Liver (tissue), 9 donors: ENCODE results near the gene RABEP1. TPM values are rescaled to one million over a fixed set of nuclear protein-coding genes. Genes with fewer than 3 reads are reported as not detected.

Experiments used
- DNase-seq: peaks from one replicate; pipeline ENCODE4 v3.0.0-alpha.2; 2017; ENCODE audit warnings: low spot score
- H3K27ac ChIP-seq, 2 donors: one replicate each; pipeline ENCODE4 v1.7.0; 2013; ENCODE audit warnings: inconsistent platforms in 2 of 2, low read length in 2 of 2, control low read depth in 1 of 2, low read depth in 1 of 2, mild to moderate bottlenecking in 1 of 2
- H3K27me3 ChIP-seq, 4 donors: one replicate each; pipeline versions ENCODE4 v1.6.1 to v1.7.0; 2013; ENCODE audit warnings: low read length in 3 of 4, inconsistent platforms in 1 of 4, mild to moderate bottlenecking in 1 of 4, moderate library complexity in 1 of 4; ENCODE audit not compliant: control insufficient read depth in 4 of 4, insufficient read depth in 4 of 4
- H3K36me3 ChIP-seq, 4 donors: one replicate each; pipeline versions ENCODE4 v1.6.1 to v1.7.0; 2013; ENCODE audit warnings: low read length in 3 of 4, mild to moderate bottlenecking in 3 of 4, low read depth in 1 of 4, moderate library complexity in 1 of 4; ENCODE audit not compliant: control insufficient read depth in 4 of 4, insufficient read depth in 3 of 4
- H3K4me1 ChIP-seq, 4 donors: one replicate each; pipeline versions ENCODE4 v1.6.1 to v1.7.0; 2013; ENCODE audit warnings: low read length in 3 of 4, mild to moderate bottlenecking in 3 of 4, moderate library complexity in 1 of 4; ENCODE audit not compliant: control insufficient read depth in 4 of 4, insufficient read depth in 4 of 4
- H3K4me3 ChIP-seq, 3 donors: one replicate each; pipeline versions ENCODE4 v1.6.1 to v1.7.0; 2013; ENCODE audit warnings: low read length in 3 of 3, control low read depth in 1 of 3, low read depth in 1 of 3, mild to moderate bottlenecking in 1 of 3
- H3K9ac ChIP-seq, 2 donors: one replicate each; pipeline ENCODE4 v1.7.0; 2013; ENCODE audit warnings: low read length in 2 of 2, mild to moderate bottlenecking in 2 of 2, moderate library complexity in 2 of 2, control low read depth in 1 of 2, low read depth in 1 of 2
- H3K9me3 ChIP-seq, 4 donors: one replicate each; pipeline versions ENCODE4 v1.6.1 to v1.7.0; 2013; ENCODE audit warnings: low read length in 3 of 4; ENCODE audit not compliant: control insufficient read depth in 4 of 4
- CTCF ChIP-seq: fragments of 150-350 bp; IDR thresholded peaks from 2 replicates; pipeline ENCODE4 v1.5.1; 2017; ENCODE audit warnings: improper control_type of control experiment, low read depth, low read length; ENCODE audit not compliant: missing input control
- EGR1 ChIP-seq, 2 donors: IDR thresholded peaks; 2 replicates each; pipeline ENCODE4 v1.6.1; 2016 to 2018; ENCODE audit warnings: antibody characterized with exemption in 2 of 2, low read depth in 2 of 2
- FOXA1 ChIP-seq: IDR thresholded peaks from 2 replicates; pipeline ENCODE4 v1.6.1; 2016; ENCODE audit warnings: antibody characterized with exemption
- GABPA ChIP-seq, 2 donors: IDR thresholded peaks in 1 of 2; conservative IDR thresholded peaks in 1 of 2; 2 replicates each; pipeline ENCODE4 v1.6.1; 2016; ENCODE audit warnings: antibody characterized with exemption in 2 of 2, mild to moderate bottlenecking in 1 of 2, moderate library complexity in 1 of 2
- HNF4G ChIP-seq: IDR thresholded peaks from 2 replicates; pipeline ENCODE4 v1.6.1; 2016; ENCODE audit warnings: antibody characterized with exemption
- NR2F2 ChIP-seq: IDR thresholded peaks from 2 replicates; pipeline ENCODE4 v1.6.1; 2016; ENCODE audit warnings: antibody characterized with exemption
- RAD21 ChIP-seq, 2 donors: IDR thresholded peaks; 2 replicates each; pipeline ENCODE4 v1.6.1; 2016; ENCODE audit warnings: antibody characterized with exemption in 2 of 2, mild to moderate bottlenecking in 2 of 2
- RXRA ChIP-seq, 2 donors: IDR thresholded peaks; 2 replicates each; pipeline ENCODE4 v1.6.1; 2017 to 2018; ENCODE audit warnings: antibody characterized with exemption in 2 of 2, mild to moderate bottlenecking in 1 of 2
- SP1 ChIP-seq: IDR thresholded peaks from 2 replicates; pipeline ENCODE4 v1.6.1; 2018; ENCODE audit warnings: antibody characterized with exemption, mild to moderate bottlenecking
- ZBTB33 ChIP-seq: IDR thresholded peaks from 2 replicates; pipeline ENCODE4 v1.6.1; 2016; ENCODE audit warnings: antibody characterized with exemption
- WGBS: extraction: QIAGEN DNeasy Blood & Tissue Kit; methylation state at CpG from one replicate; pipeline ENCODE4 v1.1.7; 2013; 5-methylcytosine and 5-hydroxymethylcytosine counted together
- polyA plus RNA-seq, 2 donors: library from polyadenylated mRNA; stranded (reverse) in 1 of 2; unstranded in 1 of 2; fragments of 200-250 nt in 1 of 2; fragments of >200 nt in 1 of 2; fragmentation: Nextera tagmentation in 1 of 2; extraction: Ambion mirVana in 1 of 2; gene quantifications; one replicate each; pipeline versions ENCODE4 v1.2.1 to v1.2.3, GENCODE V29; 2013 to 2015
- total RNA-seq, 2 donors: library from RNA; depleted of rRNA; stranded (reverse); fragments of >200 nt; gene quantifications; one replicate each; pipeline ENCODE4 v1.2.3, GENCODE V29; 2014
- TF ChIP-seq, protein P1 (sequence below): IDR thresholded peaks from 2 replicates; pipeline ENCODE4 v1.6.1; 2016; ENCODE audit warnings: antibody characterized with exemption, mild to moderate bottlenecking
- donor health status: healthy.
- donor health status: healthy.
- donor health status: healthy.
- donor health status: healthy.
- donor health status: healthy.

Gene RABEP1
- total and polyA plus RNA-seq, 4 donors, result 13.3 to 26.6 (median 20.6) TPM

GRCh38 chr17:5272322-5272721 lies 9.8 kb upstream of the RABEP1 start:
- H3K27me3 ChIP-seq, result no peaks in the 10 kb centered on the region
- no peak overlapping the region for H3K4me3 ChIP-seq
- 84% methylated on average over 6 of the region's 6 CpGs for WGBS
- no peak for DNase-seq
- H3K9me3 ChIP-seq, result no peaks in the 10 kb centered on the region
- TF ChIP-seq RXRA (IDR thresholded peaks at IDR 0.05), result no peak
- no peak for TF ChIP-seq RAD21 (IDR thresholded peaks at IDR 0.05)
- TF ChIP-seq GABPA (IDR thresholded peaks at IDR 0.05 in 1 of 2, conservative IDR thresholded peaks at IDR 0.05 in 1 of 2), result no peak
- TF ChIP-seq SP1, result no peak
- no peak for TF ChIP-seq EGR1 (IDR thresholded peaks at IDR 0.05; ENCODE audit: low read depth in 2 of 2)
- TF ChIP-seq FOXA1, result no peak
- TF ChIP-seq, protein P1, sequence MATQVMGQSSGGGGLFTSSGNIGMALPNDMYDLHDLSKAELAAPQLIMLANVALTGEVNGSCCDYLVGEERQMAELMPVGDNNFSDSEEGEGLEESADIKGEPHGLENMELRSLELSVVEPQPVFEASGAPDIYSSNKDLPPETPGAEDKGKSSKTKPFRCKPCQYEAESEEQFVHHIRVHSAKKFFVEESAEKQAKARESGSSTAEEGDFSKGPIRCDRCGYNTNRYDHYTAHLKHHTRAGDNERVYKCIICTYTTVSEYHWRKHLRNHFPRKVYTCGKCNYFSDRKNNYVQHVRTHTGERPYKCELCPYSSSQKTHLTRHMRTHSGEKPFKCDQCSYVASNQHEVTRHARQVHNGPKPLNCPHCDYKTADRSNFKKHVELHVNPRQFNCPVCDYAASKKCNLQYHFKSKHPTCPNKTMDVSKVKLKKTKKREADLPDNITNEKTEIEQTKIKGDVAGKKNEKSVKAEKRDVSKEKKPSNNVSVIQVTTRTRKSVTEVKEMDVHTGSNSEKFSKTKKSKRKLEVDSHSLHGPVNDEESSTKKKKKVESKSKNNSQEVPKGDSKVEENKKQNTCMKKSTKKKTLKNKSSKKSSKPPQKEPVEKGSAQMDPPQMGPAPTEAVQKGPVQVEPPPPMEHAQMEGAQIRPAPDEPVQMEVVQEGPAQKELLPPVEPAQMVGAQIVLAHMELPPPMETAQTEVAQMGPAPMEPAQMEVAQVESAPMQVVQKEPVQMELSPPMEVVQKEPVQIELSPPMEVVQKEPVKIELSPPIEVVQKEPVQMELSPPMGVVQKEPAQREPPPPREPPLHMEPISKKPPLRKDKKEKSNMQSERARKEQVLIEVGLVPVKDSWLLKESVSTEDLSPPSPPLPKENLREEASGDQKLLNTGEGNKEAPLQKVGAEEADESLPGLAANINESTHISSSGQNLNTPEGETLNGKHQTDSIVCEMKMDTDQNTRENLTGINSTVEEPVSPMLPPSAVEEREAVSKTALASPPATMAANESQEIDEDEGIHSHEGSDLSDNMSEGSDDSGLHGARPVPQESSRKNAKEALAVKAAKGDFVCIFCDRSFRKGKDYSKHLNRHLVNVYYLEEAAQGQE, result no peak
- no peak for TF ChIP-seq NR2F2
- no peak for TF ChIP-seq ZBTB33
- no peak for TF ChIP-seq HNF4G
- no peak for TF ChIP-seq CTCF
- no peak overlapping the region for H3K27ac ChIP-seq
- no peak overlapping the region for H3K9ac ChIP-seq
- peaks cover 0 to 4% (median 0%) of the 10 kb centered on the region in 4 donors for H3K4me1 ChIP-seq
- no peaks in the 10 kb centered on the region for H3K36me3 ChIP-seq

DNA sequence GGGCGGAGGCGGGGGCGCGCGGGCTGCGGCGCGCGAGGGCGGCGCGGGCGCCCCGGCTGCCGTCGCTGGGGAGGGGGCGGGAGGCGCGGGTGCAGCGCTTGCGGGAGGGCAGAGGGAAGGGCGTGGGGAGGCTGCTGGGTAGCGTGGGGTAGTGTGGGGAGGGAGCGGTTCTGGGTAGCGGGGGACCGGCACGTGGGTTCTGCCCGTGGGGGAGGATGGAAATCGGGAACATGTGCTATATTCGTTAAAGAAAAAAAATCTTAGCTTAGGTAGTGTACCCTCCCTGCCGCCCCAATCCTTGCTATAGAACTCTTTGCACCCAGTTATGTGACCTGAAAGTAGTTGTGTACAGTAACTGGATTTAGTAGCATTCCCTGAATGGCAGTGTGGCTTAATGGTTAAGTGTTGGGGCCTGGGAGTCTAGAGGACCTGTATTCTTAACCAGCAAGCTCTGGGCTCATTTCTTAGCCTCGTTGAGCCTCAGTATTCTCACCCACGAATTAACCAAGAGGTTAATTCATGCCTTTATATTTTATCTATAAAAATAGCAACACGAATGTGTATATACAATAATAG lies 646 bp downstream of the RABEP1 start:
- no peaks in the 10 kb centered on the region for H3K36me3 ChIP-seq
- DNase-seq, result peak; percentile 46
- H3K9ac ChIP-seq, result peak overlapping the region; percentile 47 to 63
- peak overlapping the region; percentile 57 to 65 for H3K27ac ChIP-seq
- peaks cover 2 to 23% (median 13%) of the 10 kb centered on the region in 4 donors for H3K4me1 ChIP-seq
- WGBS, result 3% methylated on average over 34 of the region's 34 CpGs
- no peaks in the 10 kb centered on the region for H3K9me3 ChIP-seq
- TF ChIP-seq RXRA (IDR thresholded peaks at IDR 0.05), result no peak
- TF ChIP-seq, protein P1, result peak; percentile 10
- peak overlapping the region; percentile 83 to 99 (median 87) for H3K4me3 ChIP-seq
- H3K27me3 ChIP-seq, result no peaks in the 10 kb centered on the region
